HL-60/S4 treated with retinoic acid at 250 ng/mL for 4 days and 3 days (cell line): ENCODE data around the gene STK10.

ENCODE experiments used
- in situ Hi-C: fragments of 300-500 bp; cut with MboI; formaldehyde crosslinking; loops from 2 replicates; pipeline ENCODE4 v1.7.0; 2022; ENCODE audit warnings: low sequenced_read_pairs

Gene STK10

DNA sequence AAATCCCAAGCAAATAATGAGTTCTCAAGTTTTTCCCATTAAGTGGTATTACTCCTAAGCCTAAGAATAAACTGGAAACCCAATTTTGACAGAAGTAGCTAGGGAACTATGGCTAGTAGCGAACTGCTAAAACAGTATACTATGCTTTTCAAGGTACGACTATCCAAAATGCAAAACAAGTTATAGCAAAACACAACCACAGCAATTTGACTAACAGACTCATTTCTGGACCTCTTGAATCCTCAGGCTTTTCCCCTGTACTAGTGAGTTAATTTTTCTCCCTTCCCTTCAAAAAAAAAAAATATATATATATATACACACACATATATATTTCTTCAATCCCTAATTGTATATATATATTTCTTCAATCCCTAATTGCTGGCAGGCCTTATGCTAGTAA is 188.9 kb downstream of the STK10 start:
- in situ Hi-C loops, result no loop called here

DNA sequence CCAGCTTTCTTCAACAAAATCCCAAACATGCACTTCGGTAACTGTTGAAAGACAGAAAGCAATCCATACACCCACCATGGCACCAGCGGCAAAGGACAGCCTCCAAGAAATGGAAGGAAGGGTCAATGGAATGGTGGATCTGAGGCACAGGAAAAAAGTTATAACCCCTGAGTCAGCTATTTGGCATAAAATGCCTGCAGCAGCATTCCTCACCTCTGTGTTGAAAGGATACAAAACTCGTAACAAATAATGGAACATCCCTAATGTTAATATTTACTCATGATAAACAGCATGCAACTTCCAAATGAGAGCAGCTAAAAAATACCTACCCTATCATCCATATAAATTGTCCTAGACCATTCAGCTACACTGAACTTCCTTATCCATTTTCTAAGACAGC is 191.0 kb downstream of the STK10 start:
- in situ Hi-C loops, result no loop called here

DNA sequence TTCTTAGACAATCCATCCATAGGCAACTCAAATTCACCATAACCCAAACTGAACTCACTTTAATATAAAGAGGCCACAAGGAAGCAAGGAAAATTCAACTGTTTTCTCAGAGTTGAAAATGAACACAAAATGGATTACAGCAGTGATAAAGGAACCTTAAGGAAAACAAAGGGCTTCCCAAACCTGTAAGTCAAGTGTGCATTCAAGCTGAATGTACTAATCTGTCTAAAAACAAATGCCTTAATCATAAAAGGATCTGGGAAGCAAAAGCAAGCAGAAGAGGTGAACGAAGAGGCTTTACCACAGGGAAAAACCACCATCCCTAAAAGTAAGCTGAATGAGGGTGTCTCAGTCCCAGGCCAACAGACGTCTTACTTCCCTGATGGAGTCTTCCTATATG is 195.2 kb downstream of the STK10 start:
- in situ Hi-C loops, result no loop called here

DNA sequence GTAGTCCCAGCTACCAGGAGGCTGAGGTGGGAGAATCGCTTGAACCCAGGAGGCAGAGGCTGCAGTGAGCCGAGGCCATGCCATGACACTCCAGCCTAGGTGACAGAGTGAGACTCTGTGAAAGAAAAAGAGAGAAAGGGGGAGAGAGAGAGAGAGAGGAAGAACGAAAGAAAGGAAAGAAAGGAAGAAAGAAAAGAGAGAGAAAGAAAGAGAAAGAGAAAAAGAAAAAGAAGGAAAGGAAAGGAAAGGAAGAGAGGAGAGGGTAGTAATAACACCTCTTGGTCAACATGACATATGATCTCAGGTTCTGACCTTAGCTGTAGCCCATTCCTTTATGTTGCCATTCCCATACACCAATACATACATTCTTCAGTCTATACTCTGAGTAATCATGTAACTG is 195.7 kb downstream of the STK10 start:
- in situ Hi-C loops, result no loop called here
